ENCODE results near the gene TCF3. TPM values are rescaled to one million over a fixed set of nuclear protein-coding genes. Genes with fewer than 3 reads are reported as not detected.

The TCF3 gene
- total RNA-seq, 3 donors from 2014 or later (not counting 1 experiment from before 2014, with no cell fraction given): 54.5 to 72.2 (median 64.3) TPM

DNA sequence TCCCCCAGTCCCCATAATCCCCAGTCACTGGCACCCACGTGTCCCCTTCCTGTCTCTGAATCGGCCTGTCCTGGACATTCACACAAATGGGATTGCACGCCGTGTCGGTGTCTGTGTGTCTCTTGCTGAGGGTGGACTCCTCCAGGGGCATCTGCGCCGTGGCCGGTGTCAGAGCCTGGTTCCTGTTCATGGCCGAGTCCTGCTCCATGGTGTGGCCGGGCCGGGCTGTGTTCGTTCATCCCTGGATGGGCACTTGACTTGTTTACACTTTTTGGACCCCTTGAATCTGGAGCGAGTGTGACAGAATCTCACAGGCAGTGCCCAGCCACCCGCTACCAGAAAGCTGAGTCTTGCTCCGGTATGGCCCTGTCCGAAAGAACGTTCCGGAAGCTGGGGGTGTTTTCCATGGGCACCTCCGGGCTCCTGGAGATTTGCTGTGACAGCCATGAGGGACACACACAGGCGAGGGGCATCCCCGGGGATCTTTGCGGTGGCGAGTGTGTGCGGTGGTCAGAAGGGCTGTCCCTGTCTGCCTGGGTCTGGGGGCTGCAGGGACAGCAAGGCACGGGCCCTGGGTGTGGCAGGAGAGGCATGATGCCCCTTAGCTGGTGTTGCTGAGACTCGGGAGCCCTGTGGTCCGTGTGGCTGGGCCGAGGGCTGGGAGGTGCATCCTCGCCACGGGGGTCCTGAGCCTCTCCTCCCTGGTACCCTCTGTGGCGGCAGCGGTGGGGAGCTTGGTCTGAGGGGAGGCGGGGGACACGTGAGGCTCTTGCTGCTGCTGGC is 77.9 kb downstream of the TCF3 start:
- H3K27me3 Mint-ChIP-seq (ENCODE audit: low read depth in 2 of 2): peaks cover 10 to 12% of the 10 kb centered on the region in 2 donors
- TF ChIP-seq, protein P1, sequence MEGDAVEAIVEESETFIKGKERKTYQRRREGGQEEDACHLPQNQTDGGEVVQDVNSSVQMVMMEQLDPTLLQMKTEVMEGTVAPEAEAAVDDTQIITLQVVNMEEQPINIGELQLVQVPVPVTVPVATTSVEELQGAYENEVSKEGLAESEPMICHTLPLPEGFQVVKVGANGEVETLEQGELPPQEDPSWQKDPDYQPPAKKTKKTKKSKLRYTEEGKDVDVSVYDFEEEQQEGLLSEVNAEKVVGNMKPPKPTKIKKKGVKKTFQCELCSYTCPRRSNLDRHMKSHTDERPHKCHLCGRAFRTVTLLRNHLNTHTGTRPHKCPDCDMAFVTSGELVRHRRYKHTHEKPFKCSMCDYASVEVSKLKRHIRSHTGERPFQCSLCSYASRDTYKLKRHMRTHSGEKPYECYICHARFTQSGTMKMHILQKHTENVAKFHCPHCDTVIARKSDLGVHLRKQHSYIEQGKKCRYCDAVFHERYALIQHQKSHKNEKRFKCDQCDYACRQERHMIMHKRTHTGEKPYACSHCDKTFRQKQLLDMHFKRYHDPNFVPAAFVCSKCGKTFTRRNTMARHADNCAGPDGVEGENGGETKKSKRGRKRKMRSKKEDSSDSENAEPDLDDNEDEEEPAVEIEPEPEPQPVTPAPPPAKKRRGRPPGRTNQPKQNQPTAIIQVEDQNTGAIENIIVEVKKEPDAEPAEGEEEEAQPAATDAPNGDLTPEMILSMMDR (IDR thresholded peaks at IDR 0.05): no peak
- intact Hi-C loops (cut with micrococcal nuclease): no loop called here
- H3K9me3 ChIP-seq (ENCODE audit: control insufficient read depth, insufficient read depth, low read length): no peaks in the 10 kb centered on the region
- 94% methylated on average over 34 of the region's 34 CpGs for WGBS (ENCODE audit: insufficient coverage)
- H3K9me3 Mint-ChIP-seq: no peaks in the 10 kb centered on the region
- no peak overlapping the region for H3K4me3 ChIP-seq (ENCODE audit: low read length)
- DNase-seq (no peak), ATAC-seq (no peak)
- peaks cover 15% of the 10 kb centered on the region for H3K36me3 ChIP-seq (ENCODE audit: control insufficient read depth, insufficient read depth, low read length)
- no peak overlapping the region for H3K4me3 Mint-ChIP-seq
- no peaks in the 10 kb centered on the region for H3K36me3 Mint-ChIP-seq
- no peaks in the 10 kb centered on the region for H3K4me1 ChIP-seq (ENCODE audit: control insufficient read depth, insufficient read depth, low read length)
- no peak overlapping the region for H3K27ac Mint-ChIP-seq
- no peaks in the 10 kb centered on the region for H3K4me1 Mint-ChIP-seq
- no peak overlapping the region for H3K27ac ChIP-seq (ENCODE audit: low read length)
- no peaks in the 10 kb centered on the region for H3K27me3 ChIP-seq (ENCODE audit: control insufficient read depth, insufficient read depth, low read length)

DNA sequence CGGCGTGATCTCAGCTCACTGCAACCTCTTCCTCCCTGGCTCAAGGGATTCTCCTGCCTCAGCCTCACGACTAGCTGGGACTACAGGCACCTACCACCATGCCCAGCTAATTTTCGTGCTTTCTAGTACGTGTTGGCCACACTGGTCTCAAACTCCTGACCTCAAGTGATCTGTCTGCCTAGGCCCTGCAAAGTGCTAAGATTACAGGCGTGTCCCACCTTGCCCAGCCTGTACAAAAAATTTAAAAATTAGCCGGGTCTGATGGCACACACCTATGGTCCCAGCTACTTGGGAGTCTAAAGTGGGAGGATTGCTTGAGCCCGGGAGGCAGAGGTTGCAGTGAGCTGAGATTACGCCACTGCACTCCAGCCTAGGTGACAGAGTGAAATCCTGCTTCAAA is 79.6 kb downstream of the TCF3 start:
- no peak overlapping the region for H3K27ac Mint-ChIP-seq
- peaks cover 7% of the 10 kb centered on the region for H3K4me1 ChIP-seq (ENCODE audit: control insufficient read depth, insufficient read depth, low read length)
- intact Hi-C loops (cut with micrococcal nuclease): no loop called here
- no peaks in the 10 kb centered on the region for H3K9me3 Mint-ChIP-seq
- H3K4me3 Mint-ChIP-seq: no peak overlapping the region
- H3K36me3 ChIP-seq (ENCODE audit: control insufficient read depth, insufficient read depth, low read length): peaks cover 10% of the 10 kb centered on the region
- peaks cover 10 to 13% of the 10 kb centered on the region in 2 donors for H3K27me3 Mint-ChIP-seq (ENCODE audit: low read depth in 2 of 2)
- H3K9me3 ChIP-seq (ENCODE audit: control insufficient read depth, insufficient read depth, low read length): no peaks in the 10 kb centered on the region
- H3K4me3 ChIP-seq (ENCODE audit: low read length): no peak overlapping the region
- DNase-seq (no peak), ATAC-seq (no peak)
- H3K27ac ChIP-seq (ENCODE audit: low read length): no peak overlapping the region
- WGBS (ENCODE audit: insufficient coverage): 88% methylated on average over 9 of the region's 9 CpGs
- TF ChIP-seq, protein P1 (IDR thresholded peaks at IDR 0.05): no peak
- no peaks in the 10 kb centered on the region for H3K27me3 ChIP-seq (ENCODE audit: control insufficient read depth, insufficient read depth, low read length)
- H3K4me1 Mint-ChIP-seq: peaks cover 0 to 4% of the 10 kb centered on the region in 2 donors
- no peaks in the 10 kb centered on the region for H3K36me3 Mint-ChIP-seq

DNA sequence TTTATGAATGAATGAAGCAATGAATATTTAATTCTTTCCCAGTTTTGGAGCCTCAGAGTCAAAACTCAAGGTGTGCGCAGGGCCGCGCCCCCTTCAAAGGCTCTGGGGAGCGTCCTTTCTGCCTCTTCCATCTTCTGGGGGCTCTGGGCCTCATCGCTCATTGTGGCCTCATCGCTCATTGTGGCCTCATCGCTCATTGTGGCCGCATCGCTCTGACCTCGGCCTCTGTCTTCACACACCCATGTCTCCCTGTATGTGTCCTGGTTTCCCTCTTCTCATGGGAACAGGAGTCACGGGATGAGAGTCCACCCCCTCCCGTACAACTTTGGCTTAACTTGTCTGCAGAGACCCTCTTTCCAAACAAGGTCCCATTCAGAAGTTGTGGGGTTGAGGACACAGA is 81.1 kb downstream of the TCF3 start:
- H3K9me3 ChIP-seq (ENCODE audit: control insufficient read depth, insufficient read depth, low read length): no peaks in the 10 kb centered on the region
- no peak overlapping the region for H3K4me3 Mint-ChIP-seq
- no peak overlapping the region for H3K27ac ChIP-seq (ENCODE audit: low read length)
- TF ChIP-seq, protein P1 (IDR thresholded peaks at IDR 0.05): no peak
- H3K36me3 Mint-ChIP-seq: no peaks in the 10 kb centered on the region
- H3K27ac Mint-ChIP-seq: no peak overlapping the region
- H3K36me3 ChIP-seq (ENCODE audit: control insufficient read depth, insufficient read depth, low read length): peaks cover 2% of the 10 kb centered on the region
- intact Hi-C loops (cut with micrococcal nuclease): no loop called here
- no peaks in the 10 kb centered on the region for H3K27me3 ChIP-seq (ENCODE audit: control insufficient read depth, insufficient read depth, low read length)
- no peaks in the 10 kb centered on the region for H3K9me3 Mint-ChIP-seq
- DNase-seq: no peak
- 94% methylated on average over 12 of the region's 12 CpGs for WGBS (ENCODE audit: insufficient coverage)
- no peak overlapping the region for H3K4me3 ChIP-seq (ENCODE audit: low read length)
- peaks cover 10 to 13% of the 10 kb centered on the region in 2 donors for H3K27me3 Mint-ChIP-seq (ENCODE audit: low read depth in 2 of 2)
- H3K4me1 ChIP-seq (ENCODE audit: control insufficient read depth, insufficient read depth, low read length): peaks cover 14% of the 10 kb centered on the region
- peaks cover 0 to 4% of the 10 kb centered on the region in 2 donors for H3K4me1 Mint-ChIP-seq
- no peak for ATAC-seq
